Endodermal cell (in vitro differentiated cells): ENCODE results near the gene ZNF593OS. TPM values are rescaled to one million over a fixed set of nuclear protein-coding genes. Genes with fewer than 3 reads are reported as not detected.

Source experiments
- DNase-seq: peaks from one replicate; pipeline ENCODE4 v3.0.0-alpha.2; 2017
- H3K27ac ChIP-seq: 2 replicates; pipeline ENCODE4 v1.5.1; 2013; ENCODE audit warnings: mild to moderate bottlenecking, low read depth, low read length, moderate library complexity
- H3K27me3 ChIP-seq: 2 replicates; pipeline ENCODE4 v1.6.1; 2013; ENCODE audit warnings: mild to moderate bottlenecking, low read length, moderate library complexity; ENCODE audit not compliant: insufficient read depth, control insufficient read depth, poor library complexity, severe bottlenecking
- H3K36me3 ChIP-seq: 2 replicates; pipeline ENCODE4 v1.7.0; 2013; ENCODE audit warnings: mild to moderate bottlenecking, low read length, moderate library complexity; ENCODE audit not compliant: control insufficient read depth, insufficient read depth
- H3K4me1 ChIP-seq: one replicate; pipeline ENCODE4 v1.7.0; 2013; ENCODE audit warnings: low read length; ENCODE audit not compliant: control insufficient read depth, insufficient read depth
- H3K4me3 ChIP-seq: 2 replicates; pipeline ENCODE4 v1.5.1; 2013; ENCODE audit warnings: mild to moderate bottlenecking, low read length, moderate library complexity
- H3K9ac ChIP-seq: 2 replicates; pipeline ENCODE4 v1.6.1; 2013; ENCODE audit warnings: mild to moderate bottlenecking, low read length, moderate library complexity; ENCODE audit not compliant: poor library complexity, severe bottlenecking; ENCODE audit errors: extremely low read depth
- H3K9me3 ChIP-seq: 2 replicates; pipeline ENCODE4 v1.6.1; 2013; ENCODE audit warnings: mild to moderate bottlenecking, low read length, moderate library complexity; ENCODE audit not compliant: control insufficient read depth
- H3K27ac Mint-ChIP-seq: 2 replicates; pipeline ENCODE4 v1.8.0; 2020; ENCODE audit warnings: mixed read lengths
- H3K27me3 Mint-ChIP-seq: 2 replicates; pipeline ENCODE4 v1.8.0; 2021; ENCODE audit warnings: mild to moderate bottlenecking, mixed read lengths; ENCODE audit not compliant: insufficient read depth
- H3K36me3 Mint-ChIP-seq: 2 replicates; pipeline ENCODE4 v1.8.0; 2020; ENCODE audit warnings: low read depth, mixed read lengths
- H3K4me1 Mint-ChIP-seq: 2 replicates; pipeline ENCODE4 v1.8.0; 2020; ENCODE audit warnings: mixed read lengths
- H3K4me3 Mint-ChIP-seq: 2 replicates; pipeline ENCODE4 v1.8.0; 2020; ENCODE audit warnings: mild to moderate bottlenecking, moderate library complexity, mixed read lengths
- H3K9me3 Mint-ChIP-seq: 2 replicates; pipeline ENCODE4 v1.8.0; 2020; ENCODE audit warnings: mild to moderate bottlenecking, mixed read lengths
- CTCF ChIP-seq: fragments of 200-600 bp; sonication (generic); conservative IDR thresholded peaks from 2 replicates; pipeline ENCODE4 v1.5.0; 2021; ENCODE audit warnings: antibody characterized with exemption, mild to moderate bottlenecking
- WGBS, 2 experiments: methylation state at CpG; one replicate each; pipeline versions ENCODE4 v1.1.5 to v1.1.7; 2013; ENCODE audit warnings: missing lambda C conversion rate in 2 of 2, mixed read lengths in 1 of 2; ENCODE audit not compliant: insufficient coverage in 1 of 2, insufficient read length in 1 of 2; 5-methylcytosine and 5-hydroxymethylcytosine counted together
- total RNA-seq, 2 donors: library from RNA; stranded (reverse); fragmentation: NEBNext Ultra II Directional in 1 of 2; extraction: Animal tissue kit (Norgen Biotek cat#: 25700) in 1 of 2; gene quantifications; 2 replicates in 1 of 2; 3 replicates in 1 of 2; pipeline ENCODE4 v1.2.1, GENCODE V29; 2021

ZNF593OS gene
- total RNA-seq, 2 donors from 2014 or later: not detected

GRCh38 chr1:26177182-26177684 lies 5.6 kb upstream of the ZNF593OS start, which contains the start of gene CNKSR1:
CNKSR1 (plus strand) TSS chr1:26177491; CDS start chr1:26177548, 57 bp downstream.
- peak within 1 kb of the TSS; percentile 98 for H3K27ac Mint-ChIP-seq
- Histone ChIP-seq H3K36me3 (peaks cover 4% of the 10 kb centered on the region), H3K4me3 (peak within 1 kb of the TSS; percentile 79), H3K27ac (no peak within 1 kb of the TSS), H3K9me3 (no peaks in the 10 kb centered on the region), H3K27me3 (no peaks in the 10 kb centered on the region), H3K4me1 (no peaks in the 10 kb centered on the region), H3K9ac (peak within 1 kb of the TSS; percentile 72)
- H3K4me3 Mint-ChIP-seq: peak within 1 kb of the TSS; percentile 79
- TF ChIP-seq CTCF: peak; percentile 72
- 32 to 57% methylated on average over 15 to 21 of the region's 21 CpGs for WGBS, 2 experiments
- DNase-seq: peak; percentile 98
- peaks cover 19% of the 10 kb centered on the region for H3K36me3 Mint-ChIP-seq
- H3K4me1 Mint-ChIP-seq: peaks cover 3% of the 10 kb centered on the region
- no peaks in the 10 kb centered on the region for H3K9me3 Mint-ChIP-seq
- no peaks in the 10 kb centered on the region for H3K27me3 Mint-ChIP-seq

- H3K27ac Mint-ChIP-seq: no peak overlapping the region
- H3K9me3 ChIP-seq: no peaks in the 10 kb centered on the region
- peaks cover 10% of the 10 kb centered on the region for H3K36me3 Mint-ChIP-seq
- no peaks in the 10 kb centered on the region for H3K9me3 Mint-ChIP-seq
- no peak overlapping the region for H3K27ac ChIP-seq
- peaks cover 5% of the 10 kb centered on the region for H3K4me1 Mint-ChIP-seq
- 89 to 90% methylated on average over 3 to 8 of the region's 8 CpGs for WGBS, 2 experiments
- no peaks in the 10 kb centered on the region for H3K27me3 Mint-ChIP-seq
- peaks cover 12% of the 10 kb centered on the region for H3K4me1 ChIP-seq
- no peaks in the 10 kb centered on the region for H3K27me3 ChIP-seq
- no peak overlapping the region for H3K4me3 ChIP-seq
- no peak overlapping the region for H3K4me3 Mint-ChIP-seq
- no peak overlapping the region for H3K9ac ChIP-seq
- no peaks in the 10 kb centered on the region for H3K36me3 ChIP-seq
- TF ChIP-seq CTCF: no peak
- no peak for DNase-seq
Observed at GRCh38 chr1:26175346-26175745, 3.7 kb upstream of the ZNF593OS start.

GRCh38 chr1:26170472-26170821 lies 1.2 kb downstream of the ZNF593OS start:
- H3K9ac ChIP-seq: peak overlapping the region; percentile 79
- H3K4me3 ChIP-seq: peak overlapping the region; percentile 91
- Mint-ChIP-seq H3K9me3 (no peaks in the 10 kb centered on the region), H3K36me3 (peaks cover 4% of the 10 kb centered on the region), H3K27ac (peak overlapping the region; percentile 91), H3K27me3 (peaks cover 27% of the 10 kb centered on the region), H3K4me1 (peaks cover 23% of the 10 kb centered on the region), H3K4me3 (peak overlapping the region; percentile 80)
- no peak for DNase-seq
- TF ChIP-seq CTCF: no peak
- no peak overlapping the region for H3K27ac ChIP-seq
- no peaks in the 10 kb centered on the region for H3K27me3 ChIP-seq
- H3K4me1 ChIP-seq: peaks cover 15% of the 10 kb centered on the region
- no peaks in the 10 kb centered on the region for H3K9me3 ChIP-seq
- H3K36me3 ChIP-seq: no peaks in the 10 kb centered on the region
- 86 to 92% methylated on average over 3 to 9 of the region's 9 CpGs for WGBS, 2 experiments
